H9 (cell line): ENCODE data around the gene NKX1-2. TPM values are rescaled to one million over a fixed set of nuclear protein-coding genes. Genes with fewer than 3 reads are reported as not detected.

Experiments used
- DNase-seq: peaks from one replicate; pipeline ENCODE4 v3.0.0-alpha.2; 2017
- H2AFZ ChIP-seq: one replicate; pipeline ENCODE4 v1.6.1; 2013; ENCODE audit warnings: mild to moderate bottlenecking, low read length, control low read depth, moderate library complexity
- H2AK5ac ChIP-seq: 2 replicates; pipeline ENCODE4 v1.6.1; 2013; ENCODE audit warnings: low read length, control low read depth, mixed read lengths; ENCODE audit not compliant: insufficient read length
- H2BK120ac ChIP-seq: one replicate; pipeline ENCODE4 v1.6.1; 2013; ENCODE audit warnings: low read depth, mild to moderate bottlenecking, low read length, control low read depth, inconsistent platforms; ENCODE audit not compliant: poor library complexity, severe bottlenecking
- H2BK12ac ChIP-seq: 2 replicates; pipeline ENCODE4 v1.6.1; 2013; ENCODE audit warnings: low read length, control low read depth, mixed read lengths, low read depth; ENCODE audit not compliant: insufficient read length
- H2BK15ac ChIP-seq: 2 replicates; pipeline ENCODE4 v1.6.1; 2013; ENCODE audit warnings: low read depth, low read length, control low read depth
- H2BK20ac ChIP-seq: one replicate; pipeline ENCODE4 v1.6.1; 2013; ENCODE audit warnings: low read depth, mild to moderate bottlenecking, low read length, control low read depth, inconsistent platforms; ENCODE audit not compliant: poor library complexity, severe bottlenecking
- H2BK5ac ChIP-seq: 2 replicates; pipeline ENCODE4 v1.6.1; 2013; ENCODE audit warnings: low read length, control low read depth, mixed read lengths; ENCODE audit not compliant: insufficient read length
- H3K14ac ChIP-seq: 2 replicates; pipeline ENCODE4 v1.6.1; 2013; ENCODE audit warnings: low read length, control low read depth; ENCODE audit not compliant: insufficient read depth
- H3K18ac ChIP-seq: 2 replicates; pipeline ENCODE4 v1.6.1; 2013; ENCODE audit warnings: low read depth, mild to moderate bottlenecking, mixed read lengths, low read length, control low read depth; ENCODE audit not compliant: insufficient read length
- H3K23ac ChIP-seq: 2 replicates; pipeline ENCODE4 v1.6.1; 2013; ENCODE audit warnings: low read length, control low read depth, mixed read lengths, low read depth; ENCODE audit not compliant: insufficient read length
- H3K23me2 ChIP-seq: 2 replicates; pipeline ENCODE4 v1.6.1; 2013; ENCODE audit warnings: low read depth, mild to moderate bottlenecking, mixed read lengths, low read length, control low read depth; ENCODE audit not compliant: insufficient read length, poor library complexity, severe bottlenecking
- H3K27ac ChIP-seq: 2 replicates; pipeline ENCODE4 v1.5.1; 2013; ENCODE audit warnings: low read length, control low read depth, mixed read lengths, low read depth; ENCODE audit not compliant: insufficient read length
- H3K27me3 ChIP-seq: 2 replicates; pipeline ENCODE4 v1.6.1; 2013; ENCODE audit warnings: low read length, control low read depth, inconsistent platforms; ENCODE audit not compliant: insufficient read depth
- H3K4ac ChIP-seq: 2 replicates; pipeline ENCODE4 v1.6.1; 2013; ENCODE audit warnings: low read depth, mild to moderate bottlenecking, control low read depth, inconsistent platforms, low read length, moderate library complexity
- H3K4me1 ChIP-seq: 2 replicates; pipeline ENCODE4 v1.6.1; 2013; ENCODE audit warnings: low read length, control low read depth, inconsistent platforms; ENCODE audit not compliant: insufficient read depth
- H3K4me2 ChIP-seq: 2 replicates; pipeline ENCODE4 v1.6.1; 2013; ENCODE audit warnings: low read length, control low read depth, mixed read lengths; ENCODE audit not compliant: insufficient read length, insufficient read depth
- H3K56ac ChIP-seq: 2 replicates; pipeline ENCODE4 v1.6.1; 2013; ENCODE audit warnings: low read depth, mild to moderate bottlenecking, mixed read lengths, low read length, control low read depth; ENCODE audit not compliant: insufficient read length
- H3K79me1 ChIP-seq: 2 replicates; pipeline ENCODE4 v1.6.1; 2013; ENCODE audit warnings: low read depth, mild to moderate bottlenecking, moderate library complexity, low read length, control low read depth, inconsistent platforms; ENCODE audit not compliant: insufficient read depth, poor library complexity, severe bottlenecking
- H3K79me2 ChIP-seq: 2 replicates; pipeline ENCODE4 v1.6.1; 2013; ENCODE audit warnings: low read length, control low read depth, inconsistent platforms; ENCODE audit not compliant: insufficient read depth
- H3K9ac ChIP-seq: 2 replicates; pipeline ENCODE4 v1.6.1; 2013; ENCODE audit warnings: low read length, control low read depth, mixed read lengths; ENCODE audit not compliant: insufficient read length; ENCODE audit errors: extremely low read depth
- H3K9me3 ChIP-seq: one replicate; pipeline ENCODE4 v1.6.1; 2013; ENCODE audit warnings: low read depth, low read length, inconsistent platforms; ENCODE audit not compliant: control insufficient read depth
- H3T11ph ChIP-seq: one replicate; pipeline ENCODE4 v1.6.1; 2013; ENCODE audit warnings: mild to moderate bottlenecking, low read length, control low read depth, inconsistent platforms
- H4K20me1 ChIP-seq: one replicate; pipeline ENCODE4 v1.6.1; 2013; ENCODE audit not compliant: control insufficient read depth, insufficient read length, insufficient read depth
- H4K5ac ChIP-seq: 2 replicates; pipeline ENCODE4 v1.6.1; 2013; ENCODE audit warnings: low read depth, mild to moderate bottlenecking, mixed read lengths, low read length, control low read depth; ENCODE audit not compliant: insufficient read length
- H4K8ac ChIP-seq: replicated peaks from 2 replicates; pipeline ENCODE4 v1.6.1; 2013; ENCODE audit warnings: low read length, control low read depth, mixed read lengths, low read depth; ENCODE audit not compliant: insufficient read length
- H4K91ac ChIP-seq: 2 replicates; pipeline ENCODE4 v1.6.1; 2013; ENCODE audit warnings: low read depth, mild to moderate bottlenecking, moderate library complexity, mixed read lengths, low read length, control low read depth; ENCODE audit not compliant: insufficient read length
- H3K27ac Mint-ChIP-seq, 3 experiments: 2 replicates in 2 of 3; 3 replicates in 1 of 3; pipeline ENCODE4 v1.8.0; 2020 to 2021; ENCODE audit warnings: mixed read lengths in 3 of 3, mild to moderate bottlenecking in 1 of 3, moderate library complexity in 1 of 3
- H3K27me3 Mint-ChIP-seq: 2 replicates; pipeline ENCODE4 v1.8.0; 2021; ENCODE audit warnings: low read depth, mild to moderate bottlenecking, moderate library complexity, mixed read lengths
- H3K36me3 Mint-ChIP-seq, 3 experiments: 2 replicates in 2 of 3; 3 replicates in 1 of 3; pipeline ENCODE4 v1.8.0; 2020 to 2021; ENCODE audit warnings: low read depth in 3 of 3, mixed read lengths in 3 of 3; ENCODE audit not compliant: insufficient read depth in 1 of 3
- H3K4me1 Mint-ChIP-seq, 2 experiments: 2 replicates each; pipeline ENCODE4 v1.8.0; 2020; ENCODE audit warnings: mixed read lengths in 2 of 2
- H3K4me3 Mint-ChIP-seq, 2 experiments: 2 replicates in 1 of 2; 3 replicates in 1 of 2; pipeline ENCODE4 v1.8.0; 2020 to 2021; ENCODE audit warnings: mild to moderate bottlenecking in 2 of 2, mixed read lengths in 2 of 2, moderate library complexity in 1 of 2
- H3K9me3 Mint-ChIP-seq, 2 experiments: 2 replicates in 1 of 2; 3 replicates in 1 of 2; pipeline ENCODE4 v1.8.0; 2020; ENCODE audit warnings: mild to moderate bottlenecking in 2 of 2, mixed read lengths in 2 of 2, moderate library complexity in 1 of 2
- CTCF ChIP-seq: fragments of 200-600 bp; sonication (generic); conservative IDR thresholded peaks from 3 replicates; pipeline ENCODE4 v1.8.0; 2021; ENCODE audit warnings: antibody characterized with exemption, mild to moderate bottlenecking
- WGBS: extraction: QIAGEN DNeasy Blood & Tissue Kit; methylation state at CpG from one replicate; pipeline ENCODE4 v1.1.7; 2013; ENCODE audit warnings: missing lambda C conversion rate, low lambda C conversion rate, mixed read lengths; ENCODE audit not compliant: insufficient read length; ENCODE audit errors: extremely low coverage; 5-methylcytosine and 5-hydroxymethylcytosine counted together
- total RNA-seq: library from RNA; stranded (reverse); gene quantifications from 2 replicates; pipeline ENCODE4 v1.2.1, GENCODE V29; 2021

NKX1-2 gene
- total RNA-seq, 1 experiment from 2014 or later: 15.3 TPM

GRCh38 chr10:124481717-124482116 lies 31.9 kb upstream of the NKX1-2 start:
- no peak overlapping the region for H2BK12ac ChIP-seq
- peaks cover 4% of the 10 kb centered on the region for H4K20me1 ChIP-seq
- H3K23me2 ChIP-seq: no peaks in the 10 kb centered on the region
- Mint-ChIP-seq H3K27ac (peak overlapping the region; percentile 18 to 71 (median 32); a peak in 4 of 7 replicates), H3K4me1 (peaks cover 36 to 37% of the 10 kb centered on the region in 2 experiments), H3K27me3 (no peaks in the 10 kb centered on the region), H3K4me3 (no peak overlapping the region; a peak in 1 of 5 replicates), H3K9me3 (peaks cover 3 to 8% of the 10 kb centered on the region in 2 experiments; a peak in 4 of 5 replicates), H3K36me3 (peaks cover 15 to 20% (median 19%) of the 10 kb centered on the region in 3 experiments)
- no peak overlapping the region for H3K18ac ChIP-seq
- H2AFZ ChIP-seq: no peak overlapping the region
- TF ChIP-seq CTCF: no peak
- no peak overlapping the region for H3K9ac ChIP-seq
- no peak overlapping the region for H2BK20ac ChIP-seq
- H4K5ac ChIP-seq: no peak overlapping the region
- no peaks in the 10 kb centered on the region for H3K79me2 ChIP-seq
- H3K27me3 ChIP-seq: no peaks in the 10 kb centered on the region
- WGBS: no CpG with 5 or more reads among the region's 6 CpGs
- no peak overlapping the region for H2BK15ac ChIP-seq
- no peak for DNase-seq
- no peak overlapping the region for H2BK5ac ChIP-seq
- no peak overlapping the region for H3K27ac ChIP-seq
- H3K4me1 ChIP-seq: peaks cover 8% of the 10 kb centered on the region; the same call in 1 of the 2 replicates
- no peak overlapping the region for H4K91ac ChIP-seq
- no peak overlapping the region for H3K4me2 ChIP-seq
- no peak overlapping the region for H3K56ac ChIP-seq
- H3K79me1 ChIP-seq: no peaks in the 10 kb centered on the region
- H4K8ac ChIP-seq: no peak overlapping the region
- no peak overlapping the region for H3K14ac ChIP-seq
- H3T11ph ChIP-seq: no peak overlapping the region
- H2AK5ac ChIP-seq: no peak overlapping the region
- no peak overlapping the region for H3K4ac ChIP-seq
- no peak overlapping the region for H2BK120ac ChIP-seq
- H3K23ac ChIP-seq: no peak overlapping the region
- no peaks in the 10 kb centered on the region for H3K9me3 ChIP-seq
